GM21576 (cell line): Measurements from ENCODE around the gene ST7.
"Not testable (repeated sequence)": the region's sequence is repeated elsewhere in the genome, so short reads cannot be mapped to it uniquely, and the experiment has no call there.

Source experiments
- ATAC-seq: cut with Tn5 transposase; IDR thresholded peaks from one replicate; pipeline ENCODE4 v1.9.1; 2021; ENCODE audit warnings: mild to moderate bottlenecking, moderate library complexity; ENCODE audit not compliant: unreplicated experiment

The ST7 gene, protein sequence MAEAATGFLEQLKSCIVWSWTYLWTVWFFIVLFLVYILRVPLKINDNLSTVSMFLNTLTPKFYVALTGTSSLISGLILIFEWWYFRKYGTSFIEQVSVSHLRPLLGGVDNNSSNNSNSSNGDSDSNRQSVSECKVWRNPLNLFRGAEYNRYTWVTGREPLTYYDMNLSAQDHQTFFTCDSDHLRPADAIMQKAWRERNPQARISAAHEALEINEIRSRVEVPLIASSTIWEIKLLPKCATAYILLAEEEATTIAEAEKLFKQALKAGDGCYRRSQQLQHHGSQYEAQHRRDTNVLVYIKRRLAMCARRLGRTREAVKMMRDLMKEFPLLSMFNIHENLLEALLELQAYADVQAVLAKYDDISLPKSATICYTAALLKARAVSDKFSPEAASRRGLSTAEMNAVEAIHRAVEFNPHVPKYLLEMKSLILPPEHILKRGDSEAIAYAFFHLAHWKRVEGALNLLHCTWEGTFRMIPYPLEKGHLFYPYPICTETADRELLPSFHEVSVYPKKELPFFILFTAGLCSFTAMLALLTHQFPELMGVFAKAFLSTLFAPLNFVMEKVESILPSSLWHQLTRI

DNA sequence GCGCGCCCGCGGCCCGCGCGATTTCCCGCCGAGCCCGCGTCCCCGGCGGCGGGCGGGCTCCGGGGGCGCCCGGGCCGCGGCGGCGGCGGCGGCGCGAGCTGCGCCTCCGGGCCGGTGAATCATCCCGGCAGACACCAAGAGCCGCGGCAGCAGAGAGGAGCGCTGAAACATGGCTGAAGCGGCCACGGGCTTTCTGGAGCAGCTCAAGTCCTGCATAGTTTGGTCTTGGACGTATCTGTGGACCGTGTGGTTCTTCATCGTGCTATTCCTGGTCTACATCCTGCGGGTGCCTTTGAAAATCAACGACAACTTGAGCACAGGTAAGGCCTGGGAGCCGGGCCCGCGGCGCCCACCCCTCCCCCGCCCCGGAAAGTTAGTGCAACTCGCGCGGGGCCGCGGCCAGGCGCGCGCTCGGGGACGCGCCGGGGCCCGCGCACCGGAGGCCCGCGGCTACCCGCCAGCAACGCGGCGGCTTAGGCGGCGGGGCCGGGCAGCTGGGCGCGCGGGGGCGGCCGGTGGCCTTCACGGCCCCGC is at the start of gene ST7:
ST7 (plus strand) TSS at position 130 of the 534 bp plus-strand sequence; CDS start at position 170, 40 bp downstream.
- peak; percentile 24 for ATAC-seq

- ATAC-seq: no peak
These were observed 46.9 kb upstream of the ST7 start for GRCh38 chr7:116906391-116906790.

- no peak for ATAC-seq
These were observed 42.9 kb upstream of the ST7 start for GRCh38 chr7:116910383-116910782.

DNA sequence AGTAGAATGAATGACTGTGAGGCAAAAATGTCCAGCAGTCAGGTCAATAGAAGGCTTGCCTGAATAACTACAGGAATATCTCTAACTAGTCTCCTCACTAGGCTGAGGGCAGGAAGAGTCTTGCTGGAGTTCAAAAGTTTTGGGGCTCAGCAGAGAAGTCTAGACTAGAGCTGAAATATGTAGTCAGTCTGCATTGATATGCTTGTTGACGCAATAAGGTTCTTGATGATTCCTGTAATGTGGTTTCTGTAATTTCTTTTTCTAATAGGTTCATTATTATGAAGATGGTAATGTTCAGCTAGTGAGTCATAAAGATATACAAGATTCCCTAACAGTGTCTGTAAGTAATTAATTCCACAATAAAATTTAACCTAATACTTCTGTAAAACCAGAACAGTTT is 41.5 kb upstream of the ST7 start:
- ATAC-seq: no peak

- no peak for ATAC-seq
These were observed 40.9 kb upstream of the ST7 start for GRCh38 chr7:116912269-116912909.

DNA sequence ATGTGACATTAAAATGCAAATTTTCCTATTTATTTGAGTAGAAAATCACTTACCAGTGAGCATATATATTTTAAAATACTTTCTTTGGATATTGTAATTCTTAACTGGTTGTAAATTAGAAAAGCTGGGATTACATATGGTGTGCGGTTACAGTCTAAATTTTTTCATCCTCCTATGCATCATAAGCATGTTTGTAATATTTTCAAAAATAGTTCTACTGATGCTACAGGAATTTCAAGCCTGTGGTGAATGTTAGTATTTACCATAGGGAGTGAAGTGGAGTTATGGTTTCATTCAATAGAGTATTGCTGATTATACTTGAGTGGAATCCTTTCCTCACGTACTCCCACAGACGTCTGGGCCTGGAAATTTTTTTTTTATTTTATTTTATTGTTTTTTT is 34.6 kb upstream of the ST7 start:
- no peak for ATAC-seq

DNA sequence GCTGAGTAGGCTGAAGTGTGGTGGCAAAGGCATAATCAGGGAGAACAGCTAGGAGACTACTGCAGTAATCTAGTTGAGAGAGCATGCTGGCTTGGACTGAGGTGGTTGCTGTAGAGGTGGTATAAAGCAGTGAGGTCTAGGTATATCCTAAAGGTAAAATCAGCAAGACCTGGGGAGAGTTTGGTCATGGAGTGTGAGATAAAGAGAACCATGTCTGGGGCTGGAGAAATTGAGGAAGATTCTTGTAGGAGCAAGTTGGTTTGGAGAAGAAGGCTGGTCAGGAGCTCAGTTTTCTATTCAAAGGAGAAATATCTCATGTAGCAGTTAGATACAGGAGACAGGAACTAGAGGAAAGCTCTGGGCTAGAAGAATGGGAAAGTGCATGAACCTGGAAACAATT is 32.9 kb upstream of the ST7 start:
- no peak for ATAC-seq

- no peak for ATAC-seq
These were observed 30.8 kb upstream of the ST7 start for GRCh38 chr7:116922545-116922944.

DNA sequence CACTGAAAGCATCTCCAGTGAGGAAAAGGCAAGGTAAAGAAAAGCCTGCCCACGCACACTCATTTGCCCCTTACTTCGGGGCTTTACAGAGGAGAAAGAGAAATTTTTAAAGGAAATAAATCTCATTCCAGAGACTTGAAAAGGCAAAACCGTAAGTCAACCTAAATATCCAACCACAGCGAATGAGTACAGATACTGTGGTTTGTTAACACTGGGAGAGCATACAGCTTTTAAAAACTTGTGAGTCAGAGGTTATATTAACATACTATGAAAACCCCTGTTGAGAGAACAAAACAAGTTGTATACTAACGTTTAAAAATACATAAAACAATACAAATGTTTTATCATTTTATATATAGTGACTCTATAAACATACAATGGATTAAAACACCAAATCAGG is 28.6 kb upstream of the ST7 start:
- ATAC-seq: no peak

GRCh38 chr7:116929021-116929420 is 24.3 kb upstream of the ST7 start:
- no peak for ATAC-seq

DNA sequence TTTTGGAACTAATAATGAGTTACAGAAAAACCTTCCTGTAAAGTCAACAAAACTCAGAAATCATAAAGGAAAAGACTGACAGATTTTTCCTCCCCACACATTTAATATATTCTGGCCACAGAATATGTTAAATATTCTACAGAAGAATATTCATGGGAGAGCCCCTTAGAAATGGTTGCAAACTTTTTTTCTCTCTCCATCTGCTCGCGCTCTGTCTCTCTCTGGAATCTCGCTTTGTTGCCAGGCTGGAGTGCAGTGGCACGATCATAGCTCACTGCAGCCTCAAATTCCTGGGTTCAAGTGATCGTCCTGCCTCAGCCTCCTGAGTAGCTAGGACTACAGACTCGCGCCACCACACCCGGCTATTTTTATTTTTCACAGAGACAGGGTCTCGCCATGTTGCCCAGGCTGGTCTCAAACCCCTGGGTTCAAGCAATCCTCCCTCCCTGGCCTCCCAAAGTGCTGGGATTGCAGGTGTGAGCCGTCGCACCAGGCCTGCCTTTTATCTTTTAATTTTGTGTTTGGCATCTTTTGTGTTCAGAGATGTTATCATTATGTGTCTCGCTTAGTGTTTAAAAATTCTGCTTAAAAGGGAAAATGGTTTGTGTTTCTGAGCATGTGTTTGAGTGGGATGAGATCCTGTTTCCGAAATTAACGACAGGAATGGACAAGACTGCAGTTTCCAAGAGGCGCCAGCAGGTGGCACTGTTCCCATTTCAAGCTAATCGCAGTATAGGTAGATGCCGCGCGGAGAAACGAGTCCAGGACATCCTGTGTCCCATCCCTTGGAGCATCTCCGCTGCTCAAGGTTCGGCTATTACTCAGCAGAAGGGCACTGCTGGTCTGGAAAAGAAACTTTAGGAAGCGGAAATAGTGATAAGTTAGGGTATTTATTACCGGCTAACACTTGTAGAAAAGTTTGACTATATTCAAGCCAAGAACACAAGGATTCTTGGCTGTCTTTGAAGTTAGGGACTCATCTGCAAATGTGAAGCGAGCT is 23.1 kb upstream of the ST7 start:
- ATAC-seq: peak; percentile 81

DNA sequence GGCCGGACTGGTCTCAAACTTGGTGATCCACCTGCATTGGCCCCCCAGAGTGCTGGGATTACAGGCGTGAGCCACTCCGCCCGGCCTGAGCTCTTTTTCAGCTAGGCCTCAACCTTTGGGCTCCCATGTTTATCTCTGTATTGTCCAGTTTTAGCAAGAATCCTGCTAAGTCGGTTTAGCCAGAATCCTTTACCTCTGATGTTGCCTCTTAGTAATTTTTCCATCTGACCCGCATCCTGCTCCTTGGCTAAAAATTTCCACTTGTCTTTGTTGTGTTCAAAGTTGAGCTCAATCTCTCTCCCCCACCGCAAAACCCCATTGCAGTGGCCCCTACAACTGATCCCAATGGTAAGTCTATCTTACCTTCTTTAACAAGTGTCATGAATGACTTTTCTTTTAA is 20.7 kb upstream of the ST7 start:
- no peak for ATAC-seq

- no peak for ATAC-seq
These were observed 19.8 kb upstream of the ST7 start for GRCh38 chr7:116933465-116933864.

DNA sequence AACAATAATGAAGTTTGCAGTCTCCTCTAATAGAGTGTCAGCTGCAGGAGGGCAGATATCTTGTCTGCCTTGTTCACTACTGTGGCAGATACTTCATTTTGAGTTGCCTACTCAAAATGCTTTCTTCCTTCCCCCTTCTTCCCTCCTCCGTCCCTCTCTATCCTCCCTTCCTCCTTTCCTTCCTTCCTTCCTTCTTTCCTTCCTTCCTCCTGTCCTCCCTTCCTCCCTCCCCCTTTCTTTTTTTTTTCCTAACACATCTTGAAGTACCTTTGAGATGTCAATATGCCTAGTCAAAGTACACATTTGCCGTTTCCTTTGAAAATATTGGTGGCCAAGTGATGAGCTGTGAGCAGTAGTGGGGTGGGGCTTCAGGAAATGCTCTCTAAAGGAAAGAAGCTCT is 18.7 kb upstream of the ST7 start:
- ATAC-seq: no peak

DNA sequence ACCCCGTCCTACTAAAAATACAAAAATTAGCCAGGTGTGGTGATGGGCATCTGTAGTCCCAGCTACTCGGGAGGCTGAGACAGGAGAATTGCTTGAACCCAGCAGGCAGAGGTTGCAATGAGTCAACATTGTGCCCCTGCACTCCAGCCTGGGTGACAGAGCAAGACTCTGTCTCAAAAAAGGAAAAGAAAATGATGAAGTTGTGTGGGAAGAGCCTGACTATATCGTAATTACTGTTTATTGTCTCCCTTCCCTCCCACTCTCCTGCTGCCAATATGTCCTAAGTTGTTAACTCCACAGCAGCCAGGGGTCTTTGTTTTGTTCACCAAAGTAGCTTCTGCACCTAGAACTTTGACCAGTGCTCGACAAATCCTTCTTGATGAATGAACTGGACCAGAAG is 16.5 kb upstream of the ST7 start:
- ATAC-seq: not testable (repeated sequence)

GRCh38 chr7:116938678-116939077 is 14.6 kb upstream of the ST7 start:
- no peak for ATAC-seq

- ATAC-seq: no peak
These were observed 12.5 kb upstream of the ST7 start for GRCh38 chr7:116940689-116941370.

- ATAC-seq: no peak
These were observed 10.8 kb upstream of the ST7 start for GRCh38 chr7:116942504-116942903.

- ATAC-seq: no peak
These were observed 4.4 kb upstream of the ST7 start for GRCh38 chr7:116948934-116949333.
